A172 (cell line): ENCODE measurements around the gene ASTN2. TPM values are rescaled to one million over a fixed set of nuclear protein-coding genes. Genes with fewer than 3 reads are reported as not detected.
A peak's percentile ranks its signal among the peaks of the same experiment; 100 is the strongest.

ENCODE experiments used
- DNase-seq: peaks from one replicate; pipeline ENCODE4 v3.0.0-alpha.2; 2015; ENCODE audit warnings: low spot score
- total RNA-seq: library from RNA; depleted of rRNA; stranded (reverse); fragments of >200 nt; shearing (Covaris generic); gene quantifications from 2 replicates; pipeline ENCODE4 v1.2.3, GENCODE V29; 2014

The ASTN2 gene
- total RNA-seq, 1 experiment from 2014 or later = 8.5 TPM

GRCh38 chr9:116574027-116574679, 840.7 kb downstream of the ASTN2 start:
- no peak for DNase-seq

- DNase-seq = peak; percentile 69
Measured at GRCh38 chr9:116572095-116572748, 842.6 kb downstream of the ASTN2 start.

- DNase-seq = no peak
Measured at GRCh38 chr9:116569111-116569510, 845.7 kb downstream of the ASTN2 start.

GRCh38 chr9:116566677-116567488, 848.0 kb downstream of the ASTN2 start:
- no peak for DNase-seq

GRCh38 chr9:116565986-116566385, 848.9 kb downstream of the ASTN2 start:
- DNase-seq = no peak

- no peak for DNase-seq
Measured at GRCh38 chr9:116564266-116564793, 850.5 kb downstream of the ASTN2 start.

- no peak for DNase-seq
Measured at GRCh38 chr9:116558818-116559540, 855.9 kb downstream of the ASTN2 start.

- no peak for DNase-seq
Measured at GRCh38 chr9:116558035-116558434, 856.8 kb downstream of the ASTN2 start.

GRCh38 chr9:116555556-116556155, 859.2 kb downstream of the ASTN2 start:
- no peak for DNase-seq

- no peak for DNase-seq
Measured at GRCh38 chr9:116555119-116555518, 859.7 kb downstream of the ASTN2 start.

- no peak for DNase-seq
Measured at GRCh38 chr9:116550696-116551436, 864.0 kb downstream of the ASTN2 start.

GRCh38 chr9:116549786-116550660, 864.8 kb downstream of the ASTN2 start:
- no peak for DNase-seq

GRCh38 chr9:116549061-116549664, 865.7 kb downstream of the ASTN2 start:
- peak; percentile 91 for DNase-seq

- DNase-seq = no peak
Measured at GRCh38 chr9:116547729-116548426, 867.0 kb downstream of the ASTN2 start.

- no peak for DNase-seq
Measured at GRCh38 chr9:116546711-116547581, 867.9 kb downstream of the ASTN2 start.

GRCh38 chr9:116544896-116545295, 870.0 kb downstream of the ASTN2 start:
- no peak for DNase-seq

- no peak for DNase-seq
Measured at GRCh38 chr9:116543731-116544400, 871.0 kb downstream of the ASTN2 start.
